GM12878 (cell line): ENCODE measurements around the gene CEP131. TPM values are rescaled to one million over a fixed set of nuclear protein-coding genes. Genes with fewer than 3 reads are reported as not detected.

Experiments used
- ATAC-seq: fragments of 200-7000 bp; cut with Tn5 transposase; 3 replicates; pipeline ENCODE4 v1.9.1; 2020; ENCODE audit warnings: mild to moderate bottlenecking, moderate library complexity
- BruUV-seq: library from RNA; stranded (reverse); fragments of 400-500 nt; replicated peaks from 2 replicates; lab custom pipeline; 2021; lab: Mats Ljungman, UMichigan
- CTCF ChIA-PET: fragments of 300-600 bp; sonication (Branson Sonifier 250); formaldehyde crosslinking; extraction: SDS; loops from one replicate; lab custom pipeline; 2021; ENCODE audit warnings: inconsistent platforms; lab: Yijun Ruan, JAX
- POLR2A ChIA-PET: fragments of 350-600 bp; formaldehyde crosslinking; extraction: SDS; loops from one replicate; lab custom pipeline; 2021; ENCODE audit warnings: inconsistent platforms; lab: Charles Lee
- RAD21 ChIA-PET: fragments of 300-600 bp; sonication (Branson Sonifier 250); formaldehyde crosslinking; loops from one replicate; lab custom pipeline; 2023; ENCODE audit warnings: antibody characterized with exemption; ENCODE audit not compliant: unreplicated experiment; lab: Charles Lee
- SMC1A ChIA-PET: fragments of 300-600 bp; sonication (Branson Sonifier 250); formaldehyde crosslinking; loops from one replicate; lab custom pipeline; 2023; ENCODE audit not compliant: unreplicated experiment, uncharacterized antibody; lab: Charles Lee
- DNase-seq: peaks from one replicate; pipeline ENCODE4 v3.0.0-alpha.2; 2011; ENCODE audit warnings: low read depth, low spot score
- FAIRE-seq: peaks from 3 replicates; lab custom pipeline; 2011; peaks lifted over from hg19 to GRCh38; lab: Jason Lieb, UNC
- H2AFZ ChIP-seq: 2 replicates; pipeline ENCODE4 v1.6.0; 2011; ENCODE audit warnings: low read depth, low read length, control low read depth; ENCODE audit not compliant: control insufficient read depth
- H3K27ac ChIP-seq: 2 replicates; pipeline ENCODE4 v1.5.1; 2011; ENCODE audit warnings: control low read depth; ENCODE audit not compliant: control insufficient read depth, insufficient read depth
- H3K27me3 ChIP-seq, 2 experiments: replicated peaks in 1 of 2; 2 replicates each; pipeline versions ENCODE4 v1.6.0 to v1.6.1; 2011; ENCODE audit warnings: low read length in 1 of 2; ENCODE audit not compliant: control insufficient read depth in 2 of 2, insufficient read depth in 2 of 2
- H3K36me3 ChIP-seq, 2 experiments: 2 replicates each; pipeline ENCODE4 v1.5.1; 2011; ENCODE audit warnings: low read length in 1 of 2; ENCODE audit not compliant: control insufficient read depth in 2 of 2, insufficient read depth in 2 of 2
- H3K4me1 ChIP-seq: 2 replicates; pipeline ENCODE4 v1.6.1; 2011; ENCODE audit warnings: mild to moderate bottlenecking, low read length, moderate library complexity, mixed read lengths; ENCODE audit not compliant: control insufficient read depth, insufficient read depth
- H3K4me2 ChIP-seq: 2 replicates; pipeline ENCODE4 v1.6.0; 2011; ENCODE audit warnings: control low read depth; ENCODE audit not compliant: control insufficient read depth, insufficient read depth
- H3K4me3 ChIP-seq: fragments of 200-600 bp; sonication (generic); 2 replicates; pipeline ENCODE4 v1.5.1; 2016
- H3K79me2 ChIP-seq: 2 replicates; pipeline ENCODE4 v1.6.0; 2011; ENCODE audit warnings: low read length; ENCODE audit not compliant: control insufficient read depth, insufficient read depth
- H3K9ac ChIP-seq: 2 replicates; pipeline ENCODE4 v1.8.0; 2011; ENCODE audit warnings: low read length, control low read depth, mixed read lengths; ENCODE audit not compliant: control insufficient read depth, insufficient read depth
- H3K9me3 ChIP-seq: replicated peaks from 3 replicates; pipeline ENCODE4 v1.5.1; 2011; ENCODE audit warnings: mild to moderate bottlenecking, low read length; ENCODE audit not compliant: control insufficient read depth, insufficient read depth
- H4K20me1 ChIP-seq: 2 replicates; pipeline ENCODE4 v1.6.0; 2011; ENCODE audit not compliant: control insufficient read depth, insufficient read depth
- BCL3 ChIP-seq: IDR thresholded peaks from 2 replicates; pipeline ENCODE4 v1.6.1; 2011; ENCODE audit warnings: borderline replicate concordance, low read depth, mild to moderate bottlenecking, moderate library complexity, low read length; ENCODE audit not compliant: insufficient read depth, poor library complexity, severe bottlenecking
- POU2F2 ChIP-seq: IDR thresholded peaks from 3 replicates; pipeline ENCODE4 v1.6.1; 2011; ENCODE audit warnings: low read depth, mild to moderate bottlenecking, low read length, borderline replicate concordance
- SP1 ChIP-seq: IDR thresholded peaks from one replicate; pipeline ENCODE4 v1.6.1; 2011; ENCODE audit warnings: low read depth, low read length
- ZZZ3 ChIP-seq: IDR thresholded peaks from 2 replicates; pipeline ENCODE4 v1.6.1; 2011; ENCODE audit warnings: low read depth; ENCODE audit not compliant: control insufficient read depth, insufficient read length
- WGBS: methylation state at CpG from one replicate; pipeline ENCODE4 v1.1.6; 2016; ENCODE audit warnings: low lambda C conversion rate; ENCODE audit not compliant: insufficient replicate concordance, insufficient coverage; ENCODE audit errors: missing lambda C conversion rate; 5-methylcytosine and 5-hydroxymethylcytosine counted together
- in situ Hi-C: fragments of 300-500 bp; cut with MboI; formaldehyde crosslinking; loops from 9 replicates; pipeline ENCODE4 v1.14.3; 2018; ENCODE audit warnings: mixed read lengths
- intact Hi-C: fragments of 100-400 bp; cut with micrococcal nuclease; formaldehyde crosslinking; loops from one replicate; pipeline ENCODE4 v1.14.2; 2022; ENCODE audit not compliant: unreplicated experiment
- polyA plus RNA-seq, 11 experiments: library from polyadenylated mRNA; depleted of rRNA in 4 of 11; unstranded in 6 of 11; stranded (reverse) in 5 of 11; fragments of >200 nt; fragmentation: Nextera tagmentation in 4 of 11; fragmentation: Illumina TruSeq in 1 of 11; extraction: Ambion mirVana in 4 of 11; extraction: Trizol in 1 of 11; gene quantifications; 1 replicate in 1 of 11; 2 replicates in 10 of 11; pipeline versions ENCODE4 v1.2.1 to v1.2.3, GENCODE V29; 2011 to 2016; ENCODE audit warnings: inconsistent platforms in 2 of 11, missing spikeins in 2 of 11, low read depth in 1 of 11
- total RNA-seq, 4 experiments: library from RNA; depleted of rRNA in 3 of 4; stranded (reverse); fragments of >200 nt in 3 of 4; fragmentation: Illumina TruSeq in 1 of 4; extraction: Trizol in 1 of 4; gene quantifications; 2 replicates each; pipeline versions ENCODE4 v1.2.1 to v1.2.3, GENCODE V29; 2013 to 2021

The CEP131 gene
- total and polyA plus RNA-seq, 10 of the 15 experiments (the other 5 are each of a cell fraction or from before 2014, with no cell fraction given): 0.05 to 17.3 (median 6.7) TPM

GRCh38 chr17:81256616-81257015 is 33.9 kb upstream of the CEP131 start:
- TF ChIP-seq BCL3 (peak; percentile 19), POU2F2 (no peak), SP1 (no peak), ZZZ3 (no peak)
- intact Hi-C loops: loop anchor here (10.0 kb wide), 1 partner anchor 258 kb away; the partner anchor contains the start of gene ACTG1
- DNase-seq (no peak), FAIRE-seq (no peak), ATAC-seq (no peak)
- 89% methylated on average over 12 of the region's 12 CpGs for WGBS
- ChIA-PET RAD21 (interaction anchor here (1.5 kb wide), 1 partner anchor 15 kb away, joined by 5 read pairs; no protein-coding TSS in a partner anchor), POLR2A (no interaction called here), SMC1A (interaction anchor here (1.3 kb wide), 1 partner anchor 228 kb away, joined by 5 read pairs; no protein-coding TSS in a partner anchor), CTCF (interaction anchor here (0.9 kb wide), 1 partner anchor 228 kb away, joined by 3 read pairs; no protein-coding TSS in a partner anchor)
- H3K4me1 ChIP-seq: no peaks in the 10 kb centered on the region
- no peaks in the 10 kb centered on the region for H3K27me3 ChIP-seq
- peaks cover 4 to 19% of the 10 kb centered on the region in 2 experiments; a peak in 3 of 4 replicates for H3K36me3 ChIP-seq
- BruUV-seq: no TSS peak
- no peak overlapping the region for H2AFZ ChIP-seq
- H3K4me2 ChIP-seq: no peak overlapping the region
- H3K27ac ChIP-seq: no peak overlapping the region
- in situ Hi-C loops: loop anchor here (5.0 kb wide), 1 partner anchor 221 kb away; no protein-coding TSS in a partner anchor
- no peak overlapping the region for H3K4me3 ChIP-seq
- H3K9me3 ChIP-seq: no peaks in the 10 kb centered on the region
- no peaks in the 10 kb centered on the region for H3K79me2 ChIP-seq
- no peaks in the 10 kb centered on the region for H4K20me1 ChIP-seq
- no peak overlapping the region for H3K9ac ChIP-seq
